GM19351 (cell line): Measurements from ENCODE around the gene FREM2.
A peak's percentile ranks its signal among the peaks of the same experiment; 100 is the strongest.

ENCODE experiments used
- ATAC-seq: cut with Tn5 transposase; IDR thresholded peaks from one replicate; pipeline ENCODE4 v1.9.1; 2021; ENCODE audit warnings: mild to moderate bottlenecking, moderate library complexity; ENCODE audit not compliant: unreplicated experiment

The FREM2 gene

GRCh38 chr13:38753878-38754277 lies 67.0 kb downstream of the FREM2 start:
- no peak for ATAC-seq

- no peak for ATAC-seq
Measured at GRCh38 chr13:38755793-38756192, 68.9 kb downstream of the FREM2 start.

- no peak for ATAC-seq
Measured at GRCh38 chr13:38758277-38758676, 71.4 kb downstream of the FREM2 start.

GRCh38 chr13:38759390-38759789 lies 72.5 kb downstream of the FREM2 start:
- ATAC-seq: no peak

- peak; percentile 45 for ATAC-seq
Measured at GRCh38 chr13:38763446-38764381, 76.8 kb downstream of the FREM2 start.

GRCh38 chr13:38766799-38767198 lies 79.9 kb downstream of the FREM2 start:
- no peak for ATAC-seq

GRCh38 chr13:38767506-38768265 lies 80.8 kb downstream of the FREM2 start:
- ATAC-seq: no peak

- ATAC-seq: no peak
Measured at GRCh38 chr13:38769526-38769925, 82.6 kb downstream of the FREM2 start.

GRCh38 chr13:38775085-38775484 lies 88.2 kb downstream of the FREM2 start:
- no peak for ATAC-seq

- ATAC-seq: no peak
Measured at GRCh38 chr13:38777347-38778119, 90.7 kb downstream of the FREM2 start.

GRCh38 chr13:38781539-38781938 lies 94.7 kb downstream of the FREM2 start:
- ATAC-seq: no peak

GRCh38 chr13:38784036-38784880 lies 97.4 kb downstream of the FREM2 start:
- no peak for ATAC-seq

GRCh38 chr13:38785042-38785441 lies 98.2 kb downstream of the FREM2 start:
- ATAC-seq: no peak

GRCh38 chr13:38785490-38785889 lies 98.6 kb downstream of the FREM2 start:
- ATAC-seq: no peak

GRCh38 chr13:38787550-38787949 lies 100.7 kb downstream of the FREM2 start:
- ATAC-seq: no peak

GRCh38 chr13:38796890-38797289 lies 110.0 kb downstream of the FREM2 start:
- ATAC-seq: no peak

- ATAC-seq: no peak
Measured at GRCh38 chr13:38803531-38803930, 116.7 kb downstream of the FREM2 start.

- ATAC-seq: no peak
Measured at GRCh38 chr13:38804061-38804460, 117.2 kb downstream of the FREM2 start.

- no peak for ATAC-seq
Measured at GRCh38 chr13:38804536-38804935, 117.7 kb downstream of the FREM2 start.

GRCh38 chr13:38814331-38814730 lies 127.5 kb downstream of the FREM2 start:
- no peak for ATAC-seq
